Activated T-helper 17 cell treated with anti-CD3 and anti-CD28 coated beads, Interleukin-2, amount 50 U/mL, for 72 hours (primary cell): ENCODE results near the gene VILL. TPM values are rescaled to one million over a fixed set of nuclear protein-coding genes. Genes with fewer than 3 reads are reported as not detected.

Experiments used
- ATAC-seq: fragments of 150-1000 bp; cut with Tn5 transposase; replicated peaks from 2 replicates; pipeline ENCODE4 v1.10.0; 2021; ENCODE audit warnings: mild to moderate bottlenecking, moderate library complexity
- H3K27ac Mint-ChIP-seq: one replicate; pipeline ENCODE4 v1.8.0; 2022; ENCODE audit warnings: mixed read lengths
- H3K27me3 Mint-ChIP-seq: one replicate; pipeline ENCODE4 v1.8.0; 2022; ENCODE audit warnings: mixed read lengths
- H3K36me3 Mint-ChIP-seq: one replicate; pipeline ENCODE4 v1.8.0; 2022; ENCODE audit warnings: low read depth, mild to moderate bottlenecking, mixed read lengths
- H3K4me1 Mint-ChIP-seq: one replicate; pipeline ENCODE4 v1.8.0; 2022; ENCODE audit warnings: mixed read lengths
- H3K4me3 Mint-ChIP-seq: one replicate; pipeline ENCODE4 v1.8.0; 2022; ENCODE audit warnings: mild to moderate bottlenecking, mixed read lengths
- H3K9me3 Mint-ChIP-seq: one replicate; pipeline ENCODE4 v1.8.0; 2022; ENCODE audit warnings: mixed read lengths
- total RNA-seq, 2 donors: library from RNA; stranded (reverse); gene quantifications; one replicate each; pipeline ENCODE4 v1.2.3, GENCODE V29; 2022

VILL gene
- total RNA-seq, 2 donors from 2014 or later: 12.7 to 13.4 TPM

DNA sequence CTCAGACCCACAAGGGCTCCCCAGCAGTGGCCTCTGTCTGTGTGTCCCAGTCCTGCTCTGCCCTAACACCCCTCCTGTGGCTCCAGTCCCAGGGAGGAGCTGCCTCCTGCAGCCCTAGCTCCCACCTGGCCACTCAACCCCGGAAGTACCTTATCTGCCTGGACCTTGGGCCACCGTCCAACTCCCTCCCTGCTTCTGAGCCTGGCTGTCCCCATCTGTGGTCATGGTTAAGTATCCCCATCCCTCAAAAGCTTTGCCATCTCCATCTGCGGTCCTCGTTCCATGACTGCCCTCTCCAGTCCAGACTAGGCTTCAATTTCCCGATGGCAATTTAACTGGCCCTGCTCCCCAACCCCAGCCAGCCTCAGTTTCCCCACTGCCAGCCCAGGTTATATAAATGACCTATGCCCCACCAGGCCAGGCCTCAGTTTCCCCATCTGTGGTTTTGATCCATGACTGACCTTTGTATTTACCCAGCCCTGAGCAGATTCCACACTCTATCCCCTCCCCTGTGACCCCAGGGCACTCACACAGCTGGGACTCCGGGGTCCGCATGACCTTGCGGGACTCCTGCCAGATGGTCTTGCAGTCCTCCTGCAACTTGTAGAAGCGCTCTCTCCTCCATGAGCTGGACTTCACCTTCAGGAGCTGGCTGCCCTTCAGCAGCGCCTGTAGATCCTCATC is 29.2 kb downstream of the VILL start:
- Mint-ChIP-seq H3K4me1 (peaks cover 19% of the 10 kb centered on the region), H3K27me3 (no peaks in the 10 kb centered on the region), H3K4me3 (no peak overlapping the region), H3K27ac (peak overlapping the region; percentile 87), H3K36me3 (peaks cover 44% of the 10 kb centered on the region), H3K9me3 (peaks cover 4% of the 10 kb centered on the region)
- ATAC-seq: no peak

- Mint-ChIP-seq H3K4me3 (no peak overlapping the region), H3K27ac (peak overlapping the region; percentile 87), H3K27me3 (no peaks in the 10 kb centered on the region), H3K36me3 (peaks cover 38% of the 10 kb centered on the region), H3K9me3 (peaks cover 4% of the 10 kb centered on the region), H3K4me1 (peaks cover 19% of the 10 kb centered on the region)
- no peak for ATAC-seq
Measured at GRCh38 chr3:38020342-38020726, 29.7 kb downstream of the VILL start.

GRCh38 chr3:38021196-38021595 is 30.6 kb downstream of the VILL start:
- Mint-ChIP-seq H3K27me3 (no peaks in the 10 kb centered on the region), H3K27ac (peak overlapping the region; percentile 87), H3K4me3 (no peak overlapping the region), H3K9me3 (peaks cover 4% of the 10 kb centered on the region), H3K36me3 (peaks cover 32% of the 10 kb centered on the region), H3K4me1 (peaks cover 26% of the 10 kb centered on the region)
- ATAC-seq: no peak

DNA sequence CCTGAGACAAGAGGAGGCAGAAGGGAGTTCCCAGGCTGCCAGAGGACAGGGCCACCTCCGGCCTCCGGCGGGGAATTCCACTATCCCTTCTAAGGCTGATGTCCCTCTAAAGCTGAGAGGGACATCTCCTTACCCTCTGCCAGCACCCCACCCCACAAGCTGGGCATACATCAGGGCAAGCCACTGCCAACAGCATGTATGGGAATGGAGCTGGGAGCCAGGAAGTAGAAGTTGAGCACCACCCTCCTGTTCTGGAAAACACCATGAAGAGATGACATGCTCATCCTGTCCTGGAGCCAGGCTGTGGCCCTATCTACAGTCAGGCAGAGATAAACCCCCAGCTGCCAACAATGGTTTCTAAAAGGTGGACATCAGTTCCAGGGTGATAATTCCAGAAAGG is 31.7 kb downstream of the VILL start:
- Mint-ChIP-seq H3K9me3 (no peaks in the 10 kb centered on the region), H3K36me3 (peaks cover 21% of the 10 kb centered on the region), H3K4me1 (peaks cover 31% of the 10 kb centered on the region), H3K4me3 (peak overlapping the region; percentile 80), H3K27ac (peak overlapping the region; percentile 87), H3K27me3 (no peaks in the 10 kb centered on the region)
- ATAC-seq: no peak

DNA sequence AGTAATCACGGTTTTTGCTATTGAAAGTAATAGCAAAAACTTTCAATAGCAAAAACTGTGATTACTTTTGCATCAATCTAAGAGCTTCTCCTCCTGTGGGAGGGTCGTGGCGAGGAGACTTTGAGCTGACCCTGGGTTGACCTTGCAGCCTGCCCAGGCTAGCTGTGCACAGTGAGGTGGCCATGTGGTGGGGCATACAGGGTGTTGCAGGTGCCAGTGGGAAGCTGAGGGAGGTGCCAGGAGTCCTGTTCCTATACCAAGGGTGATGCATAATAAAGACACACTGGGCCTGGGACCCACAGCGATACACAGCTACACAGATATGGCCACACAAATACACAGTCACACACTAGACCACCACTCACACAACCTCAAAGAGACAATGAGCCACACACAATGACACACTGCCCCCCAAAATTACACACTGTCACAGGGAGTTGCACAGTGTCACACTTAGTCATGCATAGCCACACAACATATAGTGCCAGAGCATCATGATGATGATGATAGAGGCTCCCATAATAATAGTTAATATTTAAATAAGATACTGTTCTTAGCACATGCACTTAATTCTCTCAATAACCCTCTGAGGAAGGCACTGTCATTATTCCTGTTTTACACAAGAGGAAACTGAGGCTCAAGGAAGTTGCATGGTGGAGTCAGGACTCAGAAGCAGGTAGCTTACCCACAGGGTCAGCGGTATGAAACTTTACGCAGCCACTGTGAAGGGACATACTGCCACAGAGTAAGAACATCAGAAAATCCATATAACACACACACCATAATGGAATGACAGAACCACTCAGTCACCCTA is 32.5 kb downstream of the VILL start:
- Mint-ChIP-seq H3K4me1 (peaks cover 35% of the 10 kb centered on the region), H3K27ac (peak overlapping the region; percentile 99), H3K9me3 (no peaks in the 10 kb centered on the region), H3K4me3 (peak overlapping the region; percentile 80), H3K36me3 (peaks cover 13% of the 10 kb centered on the region), H3K27me3 (no peaks in the 10 kb centered on the region)
- ATAC-seq: no peak

GRCh38 chr3:38026856-38027255 is 36.3 kb downstream of the VILL start:
- Mint-ChIP-seq H3K27me3 (no peaks in the 10 kb centered on the region), H3K4me3 (no peak overlapping the region), H3K27ac (peak overlapping the region; percentile 4), H3K36me3 (no peaks in the 10 kb centered on the region), H3K4me1 (peaks cover 40% of the 10 kb centered on the region), H3K9me3 (no peaks in the 10 kb centered on the region)
- no peak for ATAC-seq

- ATAC-seq: no peak
- H3K9me3 Mint-ChIP-seq: no peaks in the 10 kb centered on the region
- peak overlapping the region; percentile 70 for H3K4me3 Mint-ChIP-seq
- peak overlapping the region; percentile 66 for H3K27ac Mint-ChIP-seq
- no peaks in the 10 kb centered on the region for H3K27me3 Mint-ChIP-seq
- peaks cover 37% of the 10 kb centered on the region for H3K4me1 Mint-ChIP-seq
- H3K36me3 Mint-ChIP-seq: no peaks in the 10 kb centered on the region
Measured at GRCh38 chr3:38027466-38028465, 37.2 kb downstream of the VILL start.

GRCh38 chr3:38028621-38029361 is 38.2 kb downstream of the VILL start:
- Mint-ChIP-seq H3K4me1 (peaks cover 27% of the 10 kb centered on the region), H3K9me3 (no peaks in the 10 kb centered on the region), H3K27ac (peak overlapping the region; percentile 66), H3K4me3 (peak overlapping the region; percentile 70), H3K36me3 (no peaks in the 10 kb centered on the region), H3K27me3 (no peaks in the 10 kb centered on the region)
- ATAC-seq: no peak

DNA sequence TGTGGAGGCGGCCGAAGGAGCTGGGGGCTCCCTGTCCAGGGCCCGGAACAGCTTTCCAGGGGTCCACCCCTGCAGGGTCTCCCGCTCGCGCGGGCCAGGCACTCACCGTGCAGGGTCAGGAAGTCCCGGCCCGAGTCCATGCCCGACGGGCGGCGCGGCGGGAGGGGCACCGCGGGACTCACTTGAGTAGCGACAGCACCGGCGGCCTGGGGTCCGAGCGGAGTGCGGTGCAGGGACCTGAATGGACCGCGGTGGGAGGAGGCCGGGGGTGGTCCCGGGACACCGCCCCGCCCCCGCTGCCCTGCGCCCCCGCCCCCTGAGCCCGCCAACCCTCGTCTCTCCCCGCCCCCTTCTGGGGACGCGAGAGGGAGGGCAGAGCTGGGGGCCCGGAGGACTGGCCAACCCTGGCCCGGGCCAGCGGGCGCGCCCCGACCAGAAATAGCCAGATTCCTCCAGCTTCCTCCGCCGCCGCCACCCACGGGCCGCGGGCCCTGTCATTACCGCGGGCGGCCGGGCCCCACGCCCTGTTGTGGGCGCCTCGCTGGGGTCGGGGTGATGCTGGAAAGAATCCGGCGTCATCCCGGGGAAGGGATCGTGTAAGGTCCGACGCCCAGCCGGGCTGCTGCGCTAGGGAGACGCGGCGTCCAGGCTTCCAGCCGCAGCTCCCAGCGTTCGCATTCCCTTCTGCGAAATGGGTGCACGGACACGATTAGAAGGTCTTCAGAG is 39.0 kb downstream of the VILL start, which contains the start of gene PLCD1:
Gene PLCD1, minus strand, starts transcription at position 243 of the 726 bp plus-strand sequence. Its CDS starts 103 bp downstream, at position 140.
- no peaks in the 10 kb centered on the region for H3K27me3 Mint-ChIP-seq
- H3K36me3 Mint-ChIP-seq: no peaks in the 10 kb centered on the region
- H3K4me3 Mint-ChIP-seq: peak within 1 kb of the TSS; percentile 70
- H3K27ac Mint-ChIP-seq: peak within 1 kb of the TSS; percentile 66
- H3K9me3 Mint-ChIP-seq: no peaks in the 10 kb centered on the region
- H3K4me1 Mint-ChIP-seq: peaks cover 24% of the 10 kb centered on the region
- no peak for ATAC-seq

- Mint-ChIP-seq H3K36me3 (no peaks in the 10 kb centered on the region), H3K9me3 (no peaks in the 10 kb centered on the region), H3K4me3 (peak overlapping the region; percentile 70), H3K27me3 (no peaks in the 10 kb centered on the region), H3K27ac (peak overlapping the region; percentile 81), H3K4me1 (peaks cover 24% of the 10 kb centered on the region)
- no peak for ATAC-seq
Measured at GRCh38 chr3:38030126-38031021, 39.8 kb downstream of the VILL start.

DNA sequence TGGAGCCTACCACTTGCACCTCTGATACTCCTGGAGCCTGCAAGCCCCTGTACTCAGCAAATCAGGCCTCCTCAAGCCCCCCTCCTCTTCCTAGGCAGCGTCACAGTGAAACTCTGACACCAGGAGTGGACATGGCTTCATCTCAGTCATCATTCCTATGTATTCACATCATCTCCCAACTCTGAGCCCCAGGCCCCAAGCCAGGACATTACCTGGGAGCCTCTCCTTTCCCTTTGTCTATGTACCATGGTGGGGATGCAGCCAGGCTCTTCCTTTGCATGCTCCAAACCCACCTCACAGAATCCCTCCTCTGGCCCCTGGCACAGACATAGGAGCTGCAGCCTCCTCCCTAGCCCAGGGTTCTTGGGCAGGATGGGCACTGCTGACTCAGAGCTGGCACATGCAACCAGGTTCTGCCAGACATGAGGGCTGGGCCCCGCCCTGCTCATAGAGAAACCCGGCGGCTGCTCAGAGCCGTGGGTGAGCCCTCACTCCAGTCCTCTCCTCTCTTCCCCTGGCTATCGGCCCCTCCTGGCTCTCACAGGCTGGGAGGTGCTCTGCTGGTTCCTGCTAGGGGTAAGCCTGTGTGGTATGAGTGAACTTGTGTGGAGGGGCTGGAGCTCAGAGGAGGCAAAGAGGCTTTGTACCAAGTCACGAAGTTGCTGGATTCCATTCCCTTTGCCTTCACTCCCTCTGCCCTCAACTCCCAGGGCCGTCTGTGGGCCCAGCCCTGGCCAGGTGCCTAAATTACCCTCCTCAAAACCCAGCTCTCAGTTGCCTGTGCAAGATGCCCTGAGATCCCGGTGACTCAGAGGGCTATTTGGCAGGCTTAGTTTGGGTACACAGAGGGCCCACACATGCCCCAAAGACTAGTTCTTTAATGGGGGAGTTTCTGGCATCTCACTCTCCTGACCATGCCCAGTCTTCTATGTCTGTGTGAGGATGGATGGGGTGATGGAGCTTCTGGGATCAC is 40.7 kb downstream of the VILL start:
- H3K27ac Mint-ChIP-seq: peak overlapping the region; percentile 81
- peak; percentile 92 for ATAC-seq
- no peaks in the 10 kb centered on the region for H3K36me3 Mint-ChIP-seq
- H3K27me3 Mint-ChIP-seq: no peaks in the 10 kb centered on the region
- peak overlapping the region; percentile 70 for H3K4me3 Mint-ChIP-seq
- no peaks in the 10 kb centered on the region for H3K9me3 Mint-ChIP-seq
- peaks cover 18% of the 10 kb centered on the region for H3K4me1 Mint-ChIP-seq
